Duodenal mucosa (tissue), 2 donors: Measurements from ENCODE around the gene ADAMTS8.
A peak's percentile ranks its signal among the peaks of the same experiment; 100 is the strongest.

Source experiments
- H3K27ac ChIP-seq: one replicate; pipeline ENCODE4 v1.7.0; 2013; ENCODE audit warnings: low read depth, low read length
- H3K27me3 ChIP-seq, 2 donors: one replicate each; pipeline ENCODE4 v1.7.0; 2013; ENCODE audit warnings: low read length in 2 of 2, control low read depth in 1 of 2; ENCODE audit not compliant: insufficient read depth in 2 of 2, control insufficient read depth in 1 of 2
- H3K36me3 ChIP-seq, 2 donors: one replicate each; pipeline ENCODE4 v1.7.0; 2013; ENCODE audit warnings: low read length in 2 of 2, control low read depth in 1 of 2; ENCODE audit not compliant: insufficient read depth in 2 of 2, control insufficient read depth in 1 of 2
- H3K4me1 ChIP-seq, 2 donors: one replicate each; pipeline ENCODE4 v1.7.0; 2013; ENCODE audit warnings: low read length in 2 of 2, control low read depth in 1 of 2; ENCODE audit not compliant: insufficient read depth in 2 of 2, control insufficient read depth in 1 of 2
- H3K4me3 ChIP-seq, 2 donors: one replicate each; pipeline ENCODE4 v1.7.0; 2013; ENCODE audit warnings: low read length in 2 of 2, low read depth in 1 of 2
- H3K9ac ChIP-seq, 2 donors: one replicate each; pipeline ENCODE4 v1.7.0; 2013; ENCODE audit warnings: low read length in 2 of 2, low read depth in 1 of 2
- H3K9me3 ChIP-seq, 2 donors: one replicate each; pipeline ENCODE4 v1.7.0; 2013; ENCODE audit warnings: low read length in 2 of 2, control low read depth in 1 of 2; ENCODE audit not compliant: control insufficient read depth in 1 of 2

The ADAMTS8 gene

GRCh38 chr11:130428316-130429119, at the start of gene ADAMTS8:
Gene ADAMTS8 (minus strand): TSS chr11:130428609. CDS start chr11:130428286, 323 bp downstream.
- H3K27ac ChIP-seq = no peak within 1 kb of the TSS

GRCh38 chr11:130477586-130478203, 49.3 kb upstream of the ADAMTS8 start:
- Histone ChIP-seq H3K36me3 (no peaks in the 10 kb centered on the region), H3K4me1 (peaks cover 10 to 14% of the 10 kb centered on the region in 2 donors), H3K27me3 (no peaks in the 10 kb centered on the region), H3K4me3 (no peak overlapping the region), H3K9ac (no peak overlapping the region), H3K27ac (no peak overlapping the region), H3K9me3 (no peaks in the 10 kb centered on the region)

More at GRCh38 chr11:130428316-130429119, at the start of gene ADAMTS8:
- Histone ChIP-seq H3K9ac (no peak within 1 kb of the TSS), H3K4me3 (peak within 1 kb of the TSS; percentile 35 to 36), H3K9me3 (no peaks in the 10 kb centered on the region), H3K36me3 (no peaks in the 10 kb centered on the region), H3K4me1 (peaks cover 0 to 13% of the 10 kb centered on the region in 2 donors), H3K27me3 (peaks cover 43 to 54% of the 10 kb centered on the region in 2 donors)

GRCh38 chr11:130476922-130477491, 48.6 kb upstream of the ADAMTS8 start:
- no peak overlapping the region for H3K4me3 ChIP-seq
- no peaks in the 10 kb centered on the region for H3K9me3 ChIP-seq
- no peaks in the 10 kb centered on the region for H3K27me3 ChIP-seq
- peaks cover 10 to 14% of the 10 kb centered on the region in 2 donors for H3K4me1 ChIP-seq
- H3K36me3 ChIP-seq = no peaks in the 10 kb centered on the region
- no peak overlapping the region for H3K27ac ChIP-seq
- no peak overlapping the region for H3K9ac ChIP-seq

GRCh38 chr11:130476200-130476921, 48.0 kb upstream of the ADAMTS8 start:
- H3K27ac ChIP-seq = no peak overlapping the region
- H3K36me3 ChIP-seq = no peaks in the 10 kb centered on the region
- H3K4me3 ChIP-seq = no peak overlapping the region
- no peak overlapping the region for H3K9ac ChIP-seq
- no peaks in the 10 kb centered on the region for H3K9me3 ChIP-seq
- peaks cover 10 to 14% of the 10 kb centered on the region in 2 donors for H3K4me1 ChIP-seq
- H3K27me3 ChIP-seq = no peaks in the 10 kb centered on the region

GRCh38 chr11:130475426-130476053, 47.1 kb upstream of the ADAMTS8 start:
- no peak overlapping the region for H3K9ac ChIP-seq
- peaks cover 10 to 14% of the 10 kb centered on the region in 2 donors for H3K4me1 ChIP-seq
- no peak overlapping the region for H3K27ac ChIP-seq
- H3K36me3 ChIP-seq = peaks cover 0 to 5% of the 10 kb centered on the region in 2 donors
- H3K27me3 ChIP-seq = no peaks in the 10 kb centered on the region
- H3K9me3 ChIP-seq = no peaks in the 10 kb centered on the region
- no peak overlapping the region for H3K4me3 ChIP-seq

- H3K36me3 ChIP-seq = peaks cover 0 to 5% of the 10 kb centered on the region in 2 donors
- no peaks in the 10 kb centered on the region for H3K9me3 ChIP-seq
- no peaks in the 10 kb centered on the region for H3K27me3 ChIP-seq
- H3K4me1 ChIP-seq = peaks cover 10 to 14% of the 10 kb centered on the region in 2 donors
- H3K27ac ChIP-seq = no peak overlapping the region
- no peak overlapping the region for H3K9ac ChIP-seq
- no peak overlapping the region for H3K4me3 ChIP-seq
Measured at GRCh38 chr11:130474637-130475400, 46.4 kb upstream of the ADAMTS8 start.

GRCh38 chr11:130473795-130474377, 45.5 kb upstream of the ADAMTS8 start:
- Histone ChIP-seq H3K9me3 (no peaks in the 10 kb centered on the region), H3K36me3 (peaks cover 0 to 5% of the 10 kb centered on the region in 2 donors)

GRCh38 chr11:130473056-130473794, 44.8 kb upstream of the ADAMTS8 start:
- H3K9ac ChIP-seq = no peak overlapping the region
- H3K4me3 ChIP-seq = no peak overlapping the region
- H3K36me3 ChIP-seq = peaks cover 0 to 5% of the 10 kb centered on the region in 2 donors
- H3K4me1 ChIP-seq = peaks cover 2 to 3% of the 10 kb centered on the region in 2 donors
- no peaks in the 10 kb centered on the region for H3K9me3 ChIP-seq
- no peaks in the 10 kb centered on the region for H3K27me3 ChIP-seq
- no peak overlapping the region for H3K27ac ChIP-seq

More at GRCh38 chr11:130473795-130474377, 45.5 kb upstream of the ADAMTS8 start:
- Histone ChIP-seq H3K9ac (no peak overlapping the region), H3K27me3 (no peaks in the 10 kb centered on the region), H3K4me3 (no peak overlapping the region), H3K4me1 (peaks cover 9 to 10% of the 10 kb centered on the region in 2 donors), H3K27ac (no peak overlapping the region)
